NCI-H1417 (cell line): ENCODE data around the gene SEC61A2.
"Not testable (repeated sequence)": the region's sequence is repeated elsewhere in the genome, so short reads cannot be mapped to it uniquely, and the experiment has no call there.

Experiments
- DNase-seq, 3 experiments: peaks; one replicate each; lab custom pipeline; 2025; lab: John Stamatoyannopoulos, UW

The SEC61A2 gene

DNA sequence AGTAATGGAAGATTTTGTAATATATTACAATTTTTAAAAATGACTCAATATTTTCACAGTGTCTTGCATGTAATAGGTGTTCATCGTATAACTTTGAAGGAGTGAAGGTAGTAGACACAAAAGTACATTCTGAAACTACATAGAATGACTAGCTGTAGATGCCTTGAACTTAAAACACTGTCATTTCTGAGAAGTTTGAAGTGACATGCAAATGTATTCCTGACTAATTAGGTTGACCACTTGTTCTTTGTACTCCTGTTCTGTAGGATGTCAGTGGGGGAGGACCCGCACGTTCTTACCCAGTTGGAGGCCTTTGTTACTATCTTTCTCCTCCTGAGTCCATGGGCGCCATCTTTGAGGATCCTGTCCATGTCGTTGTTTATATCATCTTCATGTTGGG is 31.2 kb downstream of the SEC61A2 start:
- DNase-seq = no peak

DNA sequence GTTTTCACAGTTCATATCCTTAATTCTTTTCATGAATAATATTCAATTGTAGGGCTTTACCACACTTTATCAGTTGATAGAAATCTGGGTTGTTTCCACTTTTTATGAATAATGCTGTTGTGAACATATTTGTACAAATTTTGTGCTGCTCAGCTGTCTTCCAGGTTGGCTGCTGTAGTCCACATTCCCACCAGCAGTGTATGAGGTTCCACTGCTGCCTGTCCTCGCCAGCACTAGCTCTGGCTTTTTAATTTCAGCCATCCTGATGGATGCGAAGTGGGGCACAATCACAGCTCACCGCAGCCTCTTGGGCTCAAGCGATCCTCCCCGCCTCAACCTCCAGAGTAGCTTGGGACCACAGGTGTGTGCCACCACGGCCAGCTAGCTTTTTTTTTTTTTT is 33.5 kb downstream of the SEC61A2 start:
- DNase-seq = no peak

DNA sequence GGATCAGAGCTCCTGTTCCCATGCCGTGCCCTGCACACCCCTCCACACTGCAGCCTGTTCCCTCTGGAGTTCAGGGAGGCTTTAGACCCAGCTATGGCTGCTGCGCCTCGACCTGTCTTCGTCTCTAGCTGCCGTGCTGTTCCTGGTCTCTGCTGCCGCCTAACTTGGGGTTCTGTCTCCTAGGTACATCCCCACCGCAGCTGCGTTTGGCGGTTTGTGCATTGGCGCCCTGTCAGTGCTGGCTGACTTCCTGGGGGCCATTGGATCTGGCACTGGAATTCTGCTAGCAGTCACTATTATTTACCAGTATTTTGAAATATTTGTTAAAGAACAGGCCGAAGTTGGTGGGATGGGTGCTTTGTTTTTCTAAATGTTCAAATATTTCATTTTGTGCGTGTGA is 34.6 kb downstream of the SEC61A2 start:
- DNase-seq = no peak

DNA sequence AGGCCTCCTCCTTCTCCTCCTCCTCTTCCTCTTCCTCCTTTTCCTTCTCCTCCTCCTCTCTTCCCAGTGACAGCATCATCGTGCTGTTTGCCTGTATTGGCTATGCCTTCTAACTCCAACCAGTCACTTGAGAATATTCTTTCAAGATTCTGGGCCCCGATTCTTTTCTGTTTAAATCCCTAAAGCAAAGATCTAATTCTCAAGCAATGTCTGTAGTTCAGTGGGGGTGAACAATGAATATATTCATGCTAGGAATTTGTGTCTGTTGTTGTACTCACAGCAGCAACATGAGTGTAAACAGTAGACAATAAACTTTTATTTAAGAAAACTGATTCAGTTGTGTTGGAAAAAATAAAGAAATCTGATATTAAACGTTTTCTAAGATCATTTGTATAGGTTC is 35.6 kb downstream of the SEC61A2 start:
- DNase-seq = no peak

DNA sequence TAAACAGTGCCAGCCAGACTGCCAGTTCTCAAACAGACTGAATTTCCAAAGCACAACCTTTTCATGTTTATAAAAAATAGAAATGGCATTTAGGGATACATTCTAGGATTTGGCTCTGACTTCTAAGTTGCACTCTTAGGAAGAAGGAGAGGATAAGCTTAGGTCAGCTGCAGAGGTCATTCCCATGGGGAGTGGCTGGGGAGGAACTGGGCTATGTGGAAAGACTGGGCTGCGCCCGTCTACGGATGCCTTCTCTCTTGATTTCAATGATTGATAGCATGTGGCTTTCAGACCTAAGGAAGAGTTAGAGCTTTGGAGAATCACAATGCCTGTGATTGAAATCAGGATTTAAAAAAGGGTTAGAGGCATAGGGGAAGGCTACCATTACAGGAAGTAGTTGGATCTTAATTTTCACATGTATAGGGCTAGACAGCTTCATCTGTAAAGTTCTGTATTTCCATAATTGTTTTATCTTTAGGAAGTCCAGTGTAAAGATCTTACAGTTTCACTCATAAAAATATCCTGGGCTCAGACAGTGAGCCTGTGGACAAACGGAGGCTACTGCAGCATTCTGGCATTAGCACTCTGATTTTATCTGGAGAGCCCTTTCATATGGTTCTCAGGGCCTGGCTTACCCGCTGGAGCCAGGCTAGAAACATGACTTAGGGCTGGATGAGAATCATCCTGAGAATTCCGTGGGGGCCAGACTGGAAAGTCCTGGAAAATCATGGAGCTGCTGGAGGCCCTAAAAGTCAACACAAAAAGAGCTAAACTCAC is 36.7 kb downstream of the SEC61A2 start:
- no peak for DNase-seq

DNA sequence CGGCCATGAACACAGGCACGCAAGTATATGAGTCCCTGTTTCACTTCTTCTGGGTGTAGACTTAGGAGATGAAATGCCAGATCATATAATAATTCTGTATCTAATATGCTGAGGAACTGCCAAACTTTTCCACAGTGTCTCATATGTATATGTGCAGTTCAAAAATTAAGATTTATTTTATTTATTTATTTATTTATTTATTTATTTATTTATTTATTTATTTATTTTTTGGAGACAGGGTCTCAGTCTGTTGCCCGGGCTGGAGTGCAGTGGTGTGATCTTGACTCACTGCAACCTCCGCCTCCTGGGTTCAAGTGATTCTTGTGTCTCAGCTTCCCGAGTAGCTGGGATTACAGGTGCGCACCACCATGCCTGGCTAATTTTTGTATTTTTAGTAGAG is 42.0 kb downstream of the SEC61A2 start:
- not testable (repeated sequence) for DNase-seq

DNA sequence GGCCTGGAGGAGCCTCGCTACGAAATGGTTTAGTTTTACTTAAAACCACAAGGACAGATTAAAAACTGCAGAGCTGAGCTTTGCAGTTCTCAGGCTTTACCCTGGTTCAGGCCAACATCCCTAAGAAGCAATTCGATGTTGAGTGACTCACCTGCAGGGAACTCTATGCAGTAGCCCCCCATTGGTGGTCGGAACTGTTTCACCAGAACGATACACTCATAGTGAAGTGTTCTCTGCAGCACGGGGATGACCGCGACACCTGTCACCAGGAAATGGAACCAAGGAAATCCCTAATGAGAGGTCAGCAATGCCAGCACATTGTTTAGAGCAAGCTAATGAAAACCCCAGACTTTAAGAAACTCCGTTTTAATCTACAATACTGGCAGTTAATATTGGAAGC is 48.2 kb downstream of the SEC61A2 start:
- DNase-seq = no peak

DNA sequence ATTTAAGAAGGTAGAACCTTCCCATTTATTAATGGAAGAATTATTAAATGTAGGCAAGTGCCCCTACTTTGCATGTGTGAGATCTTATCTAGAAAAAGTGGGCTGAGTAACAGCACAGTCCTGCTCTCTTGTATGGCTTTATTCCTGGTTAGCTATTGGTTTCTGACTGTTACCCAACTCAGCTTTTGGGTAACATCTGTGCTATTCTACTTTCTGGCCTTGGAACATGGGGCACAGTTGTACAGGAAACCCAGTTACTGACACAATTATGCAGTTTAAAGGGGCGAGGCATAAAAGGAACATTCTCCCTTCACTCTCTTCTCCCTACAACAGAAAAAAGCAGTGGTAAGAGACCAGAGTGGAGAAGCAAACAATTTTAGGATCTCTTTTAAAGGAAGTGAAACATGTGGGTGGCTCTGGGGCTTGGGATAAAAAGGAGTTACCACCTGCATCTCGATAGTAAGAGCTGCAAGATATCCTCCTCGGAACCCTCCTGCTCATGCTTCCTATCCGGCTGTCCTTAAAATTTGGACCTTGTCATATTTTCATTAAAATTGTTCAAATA is 50.2 kb downstream of the SEC61A2 start:
- DNase-seq = no peak

DNA sequence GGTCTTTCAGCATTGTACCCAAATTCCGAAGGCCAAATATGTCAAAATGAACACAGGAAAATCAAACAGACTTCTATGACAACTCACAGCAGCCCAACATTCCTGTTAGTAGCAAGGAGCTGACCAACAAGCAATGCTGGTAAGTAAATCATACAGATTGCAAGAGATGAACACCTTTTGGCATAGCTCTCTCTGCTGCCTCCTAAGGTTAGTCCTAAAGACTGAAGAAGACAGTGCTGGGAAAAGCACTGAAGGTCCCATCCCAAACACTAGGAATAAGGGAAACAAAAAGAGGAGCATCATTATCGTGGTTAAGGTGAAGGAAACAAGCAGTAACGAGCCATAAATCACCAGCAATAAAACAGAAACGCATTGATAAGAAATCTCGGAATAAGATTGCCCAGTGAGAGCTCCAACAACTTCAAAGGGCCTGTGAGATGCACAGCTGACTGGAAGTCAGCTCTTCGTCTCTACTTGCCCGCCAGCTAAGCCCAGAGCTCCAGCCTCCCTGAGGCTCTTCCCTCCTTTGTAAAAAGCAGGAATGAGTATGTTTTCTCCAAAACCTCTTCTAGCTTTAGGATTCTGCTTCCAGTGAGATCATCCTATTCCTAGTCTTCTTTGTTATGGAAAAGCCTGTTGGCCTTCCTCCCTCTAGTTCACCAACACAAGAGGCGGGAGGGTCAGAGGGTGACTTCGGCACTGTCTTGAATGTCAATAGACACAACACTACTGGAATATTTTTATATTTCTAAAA is 50.9 kb downstream of the SEC61A2 start:
- DNase-seq = no peak

DNA sequence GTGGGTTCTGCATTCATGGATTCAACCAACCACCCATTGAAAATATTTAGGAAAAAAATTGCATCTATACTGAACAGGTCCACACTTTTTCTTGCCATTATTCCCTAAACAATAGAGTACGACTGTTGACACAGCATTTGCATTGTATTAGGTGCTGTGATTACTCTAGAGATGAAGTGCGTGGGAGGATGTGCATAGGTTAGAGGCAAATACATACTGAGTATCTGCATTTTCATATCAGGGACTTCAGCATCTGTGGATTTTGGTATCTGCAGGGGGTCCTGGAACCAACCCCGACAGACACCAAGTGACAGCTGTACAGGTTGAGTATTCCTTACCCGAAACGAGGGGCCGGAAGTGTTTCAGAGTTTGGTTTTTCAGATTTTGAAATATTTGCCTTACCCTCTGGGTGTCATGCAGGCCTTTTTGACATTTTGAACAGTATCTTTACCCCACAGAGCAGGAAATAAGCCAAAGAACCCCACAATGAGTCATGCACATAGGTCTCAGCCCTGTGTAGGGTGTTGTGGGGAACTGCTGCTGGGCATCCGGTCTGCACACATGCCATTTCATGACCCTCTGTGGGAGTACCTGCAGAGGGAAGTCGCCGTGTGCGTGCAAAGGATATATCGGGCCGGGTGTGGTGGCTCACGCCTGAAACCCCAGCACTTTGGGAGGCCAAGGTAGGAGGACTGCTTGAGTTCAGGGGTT is 51.7 kb downstream of the SEC61A2 start:
- DNase-seq = no peak

DNA sequence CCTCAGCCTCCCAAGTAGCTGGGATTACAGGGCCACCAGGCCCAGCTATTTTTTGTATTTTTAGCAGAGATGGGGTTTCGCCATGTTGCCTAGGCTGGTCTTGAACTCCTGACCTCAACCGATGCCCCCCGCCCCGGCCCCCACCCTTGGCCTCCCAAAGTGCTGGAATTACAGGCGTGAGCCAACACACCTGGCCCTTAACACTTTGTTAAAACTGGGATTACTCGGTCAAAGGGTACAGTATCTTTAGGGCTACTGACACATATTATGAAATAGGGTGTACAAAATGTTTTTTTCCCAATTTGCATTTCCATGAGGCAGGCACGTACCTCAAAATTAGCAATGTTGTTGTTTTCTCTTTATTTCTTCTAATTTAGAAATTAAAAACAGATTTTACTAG is 54.7 kb downstream of the SEC61A2 start:
- no peak for DNase-seq

DNA sequence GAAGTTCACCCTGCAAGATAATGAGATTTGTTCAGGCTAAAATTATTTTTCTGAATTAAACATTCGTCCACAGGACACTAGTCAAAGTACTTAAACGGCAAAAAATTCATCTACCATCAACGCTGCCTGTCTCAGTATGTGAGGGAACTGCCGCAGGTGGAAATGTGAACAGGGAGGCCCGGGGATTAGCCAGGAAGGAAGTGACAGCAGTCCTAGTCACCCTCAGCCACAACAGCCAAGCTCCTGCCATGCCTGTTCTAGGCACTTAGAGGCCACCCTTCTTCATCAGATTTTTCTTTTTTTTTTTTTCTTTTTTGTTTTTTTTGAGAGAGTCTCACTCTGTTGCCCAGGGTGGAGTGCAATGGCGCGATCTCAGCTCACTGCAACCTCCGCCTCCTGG is 56.8 kb downstream of the SEC61A2 start:
- DNase-seq = no peak

DNA sequence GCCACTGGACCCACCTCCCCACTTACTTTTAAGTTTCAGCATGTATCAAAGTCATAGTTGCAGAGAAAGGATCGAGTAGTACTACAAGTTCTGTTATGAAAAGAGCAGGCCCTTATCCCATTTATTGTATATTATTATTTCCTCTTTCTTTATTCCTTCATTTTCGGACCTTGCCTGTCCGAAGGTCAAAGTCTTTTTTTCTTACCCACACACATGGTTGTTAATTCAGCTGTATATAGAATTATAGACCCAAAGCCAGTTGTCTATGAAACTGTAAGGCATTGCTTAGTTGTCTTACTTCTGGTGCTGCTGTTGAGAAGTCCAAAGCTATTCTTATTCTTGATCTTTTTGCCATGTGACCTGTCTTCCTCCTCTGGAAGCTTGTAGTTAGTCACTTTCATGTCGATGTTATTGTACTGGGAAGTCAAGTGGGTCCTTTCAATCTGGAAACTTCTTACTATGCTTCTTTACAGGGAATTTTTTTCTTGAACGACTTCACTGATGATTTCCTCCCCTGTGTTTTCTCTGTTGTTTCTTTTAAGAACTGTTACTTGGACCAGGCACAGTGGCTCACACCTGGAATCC is 57.9 kb downstream of the SEC61A2 start:
- DNase-seq = no peak

DNA sequence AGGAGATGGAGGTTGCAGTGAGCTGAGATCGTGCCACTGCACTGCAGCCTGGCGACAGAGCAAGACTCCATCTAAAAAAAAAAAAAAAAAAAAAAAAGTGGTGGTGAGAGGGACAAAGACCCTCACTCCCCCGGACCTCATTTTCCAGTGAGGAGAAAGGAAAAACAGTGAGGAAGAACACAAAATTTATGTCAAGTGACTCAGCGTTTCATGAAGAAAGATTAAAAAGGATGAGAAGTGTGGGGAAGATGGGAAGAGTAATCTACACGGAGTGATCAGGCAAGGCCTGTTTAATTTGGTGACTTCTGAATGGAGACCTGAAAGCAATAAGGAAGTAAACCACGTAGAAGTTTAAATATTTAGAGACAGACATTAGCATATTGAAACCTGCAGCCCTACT is 59.2 kb downstream of the SEC61A2 start:
- DNase-seq = no peak

DNA sequence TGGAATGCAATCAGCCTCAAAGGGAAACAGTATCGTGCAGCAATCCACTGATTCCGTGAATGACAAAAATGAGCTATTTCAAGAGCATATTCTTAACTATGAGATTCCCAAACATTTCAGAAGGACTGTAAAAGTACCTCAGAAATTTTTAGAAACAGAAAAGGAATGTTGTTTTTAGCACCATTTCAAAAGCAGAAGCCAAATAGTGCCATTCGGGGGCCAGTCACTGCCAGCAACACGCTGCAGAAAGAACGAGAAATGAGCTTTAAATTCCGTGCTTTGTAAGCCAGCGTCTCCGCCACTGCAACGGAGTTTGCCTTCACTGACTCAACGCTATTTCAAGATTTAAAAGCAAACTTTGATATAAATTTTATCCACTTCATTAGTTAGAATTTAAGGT is 59.9 kb downstream of the SEC61A2 start:
- no peak for DNase-seq

DNA sequence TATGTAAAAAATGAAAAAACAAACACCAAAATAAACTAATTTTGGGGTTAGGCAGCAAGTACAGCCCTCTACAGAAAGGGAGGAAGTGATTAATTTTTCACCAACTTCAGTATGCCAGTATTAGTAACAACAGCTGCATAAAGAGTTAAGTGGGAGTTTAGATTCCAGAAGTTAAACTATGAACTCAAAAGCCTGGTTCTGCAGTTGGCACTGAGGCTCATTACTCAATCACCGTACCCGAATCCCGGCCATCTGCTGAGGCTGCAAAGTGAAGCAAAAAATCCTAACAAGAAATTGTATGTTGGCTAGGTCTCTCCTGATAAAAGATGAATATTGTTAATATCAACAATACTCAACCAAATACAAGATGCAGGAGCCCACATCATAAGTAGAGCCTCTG is 62.2 kb downstream of the SEC61A2 start:
- no peak for DNase-seq

DNA sequence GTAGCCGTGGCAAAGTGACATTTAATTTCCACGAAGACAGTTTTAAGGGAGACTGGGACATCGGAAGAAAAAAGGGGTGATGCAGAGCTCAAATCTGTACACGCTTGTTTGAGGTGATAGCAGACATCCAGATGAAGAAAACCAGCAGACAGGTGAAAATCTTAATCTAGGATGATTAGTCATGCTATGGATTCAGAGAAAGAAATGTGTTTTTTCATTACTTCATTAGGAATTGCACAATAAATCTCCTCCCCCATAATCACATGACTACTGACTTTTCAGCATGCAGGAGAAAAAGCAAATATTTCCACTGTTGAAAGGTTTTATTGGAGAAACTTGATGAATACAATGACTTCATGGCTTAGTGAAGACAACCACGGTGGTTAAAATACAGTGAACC is 63.7 kb downstream of the SEC61A2 start:
- no peak for DNase-seq

DNA sequence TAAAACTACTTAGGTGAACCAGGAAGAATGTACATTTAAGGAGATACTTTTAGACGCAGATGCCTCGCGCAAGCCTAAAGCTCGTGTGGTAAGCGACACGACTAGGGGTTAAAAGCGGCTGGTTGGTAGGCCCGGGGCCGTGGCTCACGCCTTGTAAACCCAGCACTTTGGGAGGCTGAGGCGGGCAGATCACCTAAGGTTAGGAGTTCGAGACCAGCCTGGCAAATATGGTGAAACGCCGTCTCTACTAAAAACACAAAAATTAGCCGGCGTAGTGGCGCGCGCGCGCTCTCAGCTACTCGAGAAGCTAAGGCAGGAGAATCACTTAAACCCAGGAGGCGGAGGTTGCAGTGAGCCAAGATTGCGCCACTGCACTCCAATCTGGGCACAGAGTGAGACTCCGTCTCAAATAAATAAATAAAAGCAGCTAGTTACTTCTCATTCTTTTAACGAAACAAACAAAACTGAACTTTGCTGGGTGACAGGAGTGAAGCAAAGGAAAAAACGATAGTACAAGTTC is 65.3 kb downstream of the SEC61A2 start:
- peak in 2 of 3 experiments; percentile 7 to 27 for DNase-seq

DNA sequence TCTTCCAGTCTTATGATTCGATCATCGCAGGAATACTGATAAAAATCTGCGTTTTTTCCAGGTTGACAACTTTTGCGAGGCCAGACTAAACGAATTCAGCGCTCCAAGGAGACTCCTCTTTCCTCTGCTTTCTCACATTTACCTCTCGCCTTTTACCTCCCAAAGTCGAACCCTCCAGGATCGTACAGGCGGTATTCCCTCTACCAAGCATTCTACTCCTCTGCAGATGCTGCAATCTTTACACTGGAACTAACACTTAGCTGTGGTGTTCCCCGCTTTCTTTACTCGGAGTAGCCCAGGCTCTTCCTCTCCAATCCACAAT is 65.8 kb downstream of the SEC61A2 start:
- no peak for DNase-seq

DNA sequence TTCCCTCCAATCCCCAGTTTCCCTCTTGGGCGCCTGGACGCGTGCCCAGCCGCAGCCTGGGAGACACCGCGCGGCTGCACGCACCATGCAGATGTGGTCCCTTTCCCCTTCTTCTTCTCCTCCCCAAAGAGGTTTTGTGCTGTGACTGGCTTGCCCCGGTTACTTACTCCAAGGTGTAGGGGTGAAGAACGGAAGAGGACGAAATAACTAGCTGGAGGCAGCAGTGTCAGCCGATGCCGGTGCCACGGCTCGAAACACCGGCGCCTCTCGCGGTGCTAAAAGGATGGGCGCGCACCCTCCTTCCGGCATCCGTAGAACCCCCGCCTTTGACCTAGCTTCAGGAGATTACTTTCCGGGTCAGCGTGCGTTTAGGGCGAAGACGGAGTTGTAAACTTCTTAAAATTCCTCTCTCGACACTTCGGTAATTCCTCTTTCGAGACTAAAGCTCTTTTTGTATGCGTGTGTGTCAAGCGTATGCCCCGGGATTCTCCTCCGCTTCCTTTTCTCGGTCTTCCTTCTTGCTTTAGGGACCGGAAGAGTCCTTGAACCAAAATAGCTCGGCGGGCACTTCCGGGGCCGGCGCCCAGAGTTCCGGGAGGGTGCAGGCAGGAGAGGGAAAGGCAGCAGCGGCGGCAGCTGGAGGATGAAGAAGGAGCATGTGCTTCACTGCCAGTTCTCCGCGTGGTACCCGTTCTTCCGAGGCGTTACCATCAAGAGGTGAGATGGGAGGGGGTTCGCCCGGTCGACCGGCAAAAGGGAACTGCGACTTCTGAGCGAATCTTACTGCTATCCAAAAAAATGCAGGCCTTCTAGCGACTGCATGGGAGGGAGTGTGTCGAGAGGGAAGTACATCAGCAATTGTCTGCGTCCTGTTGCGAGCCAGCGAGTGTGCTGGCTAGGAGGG is 66.4 kb downstream of the SEC61A2 start, which contains the start of the genes CDC123 and NUDT5:
Gene CDC123, plus strand, starts transcription at position 586 of the 904 bp plus-strand sequence. Its CDS starts 58 bp downstream, at position 644.
Gene NUDT5, minus strand, starts transcription at position 289 of the 904 bp plus-strand sequence. CDS start 9,600 bp downstream, outside the sequence.
- peak; percentile 84 to 95 (median 95) for DNase-seq
